ENCODE results near the gene CRIP3. TPM values are rescaled to one million over a fixed set of nuclear protein-coding genes. Genes with fewer than 3 reads are reported as not detected.

The CRIP3 gene, protein sequence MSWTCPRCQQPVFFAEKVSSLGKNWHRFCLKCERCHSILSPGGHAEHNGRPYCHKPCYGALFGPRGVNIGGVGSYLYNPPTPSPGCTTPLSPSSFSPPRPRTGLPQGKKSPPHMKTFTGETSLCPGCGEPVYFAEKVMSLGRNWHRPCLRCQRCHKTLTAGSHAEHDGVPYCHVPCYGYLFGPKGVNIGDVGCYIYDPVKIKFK
- not detected in 2 replicates for total RNA-seq

GRCh38 chr6:43308101-43308989, at the start of gene CRIP3:
TSS of gene CRIP3 (minus strand) at chr6:43308826. CDS start at chr6:43308792, 34 bp downstream.

DNA sequence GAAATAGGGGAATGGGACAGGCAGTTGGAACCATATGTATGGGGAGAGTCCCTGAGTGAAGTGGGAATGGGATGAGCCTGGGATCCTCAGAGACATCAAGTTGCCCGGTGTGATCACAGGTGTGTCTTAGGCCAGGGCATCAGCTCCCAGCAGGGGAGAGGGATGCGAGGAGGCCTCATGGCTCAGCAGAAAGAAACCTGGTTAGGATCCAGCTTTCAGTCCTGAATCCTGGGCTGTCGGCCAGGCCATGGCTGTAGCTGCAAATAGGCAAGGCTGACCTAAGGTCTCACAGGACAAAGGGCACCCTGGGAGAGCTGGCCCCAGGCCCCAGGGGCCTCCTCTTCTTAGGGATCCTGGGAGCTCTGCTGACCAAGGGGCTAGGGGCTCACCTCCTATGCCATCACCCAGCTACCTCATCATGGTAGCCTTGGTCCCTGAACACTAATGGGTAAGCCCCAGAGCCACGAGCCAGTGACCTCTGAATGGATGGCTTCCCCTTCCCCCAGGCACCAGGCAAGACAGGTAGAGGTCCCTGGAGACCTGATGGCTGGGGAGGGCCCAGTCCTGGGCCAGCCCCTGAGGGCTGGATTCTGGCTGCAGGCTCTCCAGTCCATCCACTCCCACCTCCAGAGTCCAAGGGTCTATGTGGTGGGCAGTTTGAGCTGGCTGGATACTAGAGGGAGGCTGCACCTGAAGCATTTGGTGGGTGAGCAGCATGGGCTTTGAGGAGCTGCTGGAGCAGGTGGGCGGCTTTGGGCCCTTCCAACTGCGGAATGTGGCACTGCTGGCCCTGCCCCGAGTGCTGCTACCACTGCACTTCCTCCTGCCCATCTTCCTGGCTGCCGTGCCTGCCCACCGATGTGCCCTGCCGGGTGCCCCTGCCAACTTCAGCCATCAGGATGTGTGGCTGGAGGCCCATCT, 10.7 kb downstream of the CRIP3 start, which contains the start of gene SLC22A7:
Gene SLC22A7, plus strand, starts transcription at position 617 of the 921 bp plus-strand sequence. Its CDS starts 99 bp downstream, at position 716.

Other genes starting within 250 kb of the CRIP3 start
- 15.2 and 32.8 TPM in 2 replicates for gene MRPL2, start 249.4 kb downstream of the CRIP3 start, total RNA-seq
- gene KLC4, start 249.2 kb downstream of the CRIP3 start, total RNA-seq: 11.5 and 19.4 TPM in 2 replicates
- 47.0 and 107 TPM in 2 replicates for gene PTK7, start 232.5 kb downstream of the CRIP3 start, total RNA-seq
- gene SRF, start 137.6 kb downstream of the CRIP3 start, total RNA-seq: 16.1 and 23.4 TPM in 2 replicates
- gene CUL9, start 126.6 kb downstream of the CRIP3 start, total RNA-seq: 14.0 and 20.3 TPM in 2 replicates
- gene DNPH1, start 79.3 kb downstream of the CRIP3 start, total RNA-seq: 36.1 and 53.1 TPM in 2 replicates
- under 0.01 TPM in 1 of 2 replicates, not detected in the other for gene TTBK1, start 65.3 kb downstream of the CRIP3 start, total RNA-seq
- not detected in 2 replicates for gene SLC22A7, start 10.6 kb downstream of the CRIP3 start, total RNA-seq
- gene ZNF318, start 60.8 kb upstream of the CRIP3 start, total RNA-seq: 3.9 and 5.8 TPM in 2 replicates
- gene ABCC10, start 118.7 kb upstream of the CRIP3 start, total RNA-seq: 14.4 and 18.8 TPM in 2 replicates
- 0.19 and 0.28 TPM in 2 replicates for gene DLK2, start 146.7 kb upstream of the CRIP3 start, total RNA-seq
- 7.6 and 9.0 TPM in 2 replicates for gene TJAP1, start 168.7 kb upstream of the CRIP3 start, total RNA-seq
- gene LRRC73, start 201.5 kb upstream of the CRIP3 start, total RNA-seq: 0.19 and 0.56 TPM in 2 replicates
- gene YIPF3, start 208.1 kb upstream of the CRIP3 start, total RNA-seq: 78.0 and 95.0 TPM in 2 replicates
- 24.0 and 39.5 TPM in 2 replicates for gene POLR1C, start 208.3 kb upstream of the CRIP3 start, total RNA-seq

Data from regular cardiac myocyte (primary cell).